Epithelial cell of esophagus (primary cell): ENCODE results near the gene FKRP.

ENCODE experiments used
- DNase-seq: peaks from one replicate; pipeline ENCODE4 v3.0.0; 2010; ENCODE audit warnings: low read depth
- H3K4me3 ChIP-seq: 2 replicates; pipeline ENCODE4 v1.5.1; 2011; ENCODE audit warnings: mild to moderate bottlenecking, low read length, control low read depth
- TF ChIP-seq, protein P1 (sequence below): IDR thresholded peaks from 2 replicates; pipeline ENCODE4 v1.5.1; 2011; ENCODE audit warnings: low read depth, mild to moderate bottlenecking, low read length, control low read depth, inconsistent platforms; ENCODE audit not compliant: insufficient read depth; ENCODE audit errors: missing control alignments

The FKRP gene

DNA sequence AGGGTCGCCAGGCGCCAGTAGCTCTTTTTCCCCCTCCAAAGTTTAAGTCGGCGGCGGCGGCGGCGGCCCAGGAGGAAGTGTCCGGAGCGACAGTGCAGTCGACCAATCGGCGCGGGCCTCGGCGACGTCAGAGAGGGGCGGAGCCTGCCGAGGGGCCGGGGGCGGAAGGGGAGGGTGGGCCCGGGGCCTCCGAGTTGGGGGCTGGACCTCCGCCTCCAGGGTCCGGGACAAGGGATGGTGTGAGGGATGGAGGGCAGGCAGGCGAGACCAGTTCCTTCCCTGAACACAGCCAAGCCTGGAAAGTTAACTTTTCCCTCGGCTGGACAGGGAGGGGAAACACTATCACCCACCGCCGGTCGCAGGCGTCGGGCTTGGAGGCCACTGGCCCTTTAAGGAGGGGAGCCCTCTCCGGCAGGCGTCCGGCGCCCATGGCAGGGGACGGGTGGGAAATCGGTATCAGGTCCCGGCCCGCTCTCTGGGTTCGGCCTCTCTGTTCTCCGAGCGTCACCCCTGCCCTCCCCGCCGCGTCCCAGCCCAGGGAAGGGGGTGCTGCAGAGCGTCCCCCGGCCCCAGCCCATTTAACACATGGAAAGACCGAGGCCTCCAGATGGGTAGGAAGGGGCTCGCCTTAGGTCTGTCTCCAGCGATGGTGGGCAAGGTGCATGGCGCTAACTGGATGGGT lies 28.7 kb upstream of the FKRP start, which contains the start of gene PRKD2:
Gene PRKD2 (minus strand): TSS at position 81 of the 682 bp plus-strand sequence. CDS start 744 bp downstream, outside the sequence.
- TF ChIP-seq, protein P1, sequence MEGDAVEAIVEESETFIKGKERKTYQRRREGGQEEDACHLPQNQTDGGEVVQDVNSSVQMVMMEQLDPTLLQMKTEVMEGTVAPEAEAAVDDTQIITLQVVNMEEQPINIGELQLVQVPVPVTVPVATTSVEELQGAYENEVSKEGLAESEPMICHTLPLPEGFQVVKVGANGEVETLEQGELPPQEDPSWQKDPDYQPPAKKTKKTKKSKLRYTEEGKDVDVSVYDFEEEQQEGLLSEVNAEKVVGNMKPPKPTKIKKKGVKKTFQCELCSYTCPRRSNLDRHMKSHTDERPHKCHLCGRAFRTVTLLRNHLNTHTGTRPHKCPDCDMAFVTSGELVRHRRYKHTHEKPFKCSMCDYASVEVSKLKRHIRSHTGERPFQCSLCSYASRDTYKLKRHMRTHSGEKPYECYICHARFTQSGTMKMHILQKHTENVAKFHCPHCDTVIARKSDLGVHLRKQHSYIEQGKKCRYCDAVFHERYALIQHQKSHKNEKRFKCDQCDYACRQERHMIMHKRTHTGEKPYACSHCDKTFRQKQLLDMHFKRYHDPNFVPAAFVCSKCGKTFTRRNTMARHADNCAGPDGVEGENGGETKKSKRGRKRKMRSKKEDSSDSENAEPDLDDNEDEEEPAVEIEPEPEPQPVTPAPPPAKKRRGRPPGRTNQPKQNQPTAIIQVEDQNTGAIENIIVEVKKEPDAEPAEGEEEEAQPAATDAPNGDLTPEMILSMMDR, result no peak
- peak; percentile 79 for DNase-seq
- H3K4me3 ChIP-seq, result peak within 1 kb of the TSS; percentile 92

DNA sequence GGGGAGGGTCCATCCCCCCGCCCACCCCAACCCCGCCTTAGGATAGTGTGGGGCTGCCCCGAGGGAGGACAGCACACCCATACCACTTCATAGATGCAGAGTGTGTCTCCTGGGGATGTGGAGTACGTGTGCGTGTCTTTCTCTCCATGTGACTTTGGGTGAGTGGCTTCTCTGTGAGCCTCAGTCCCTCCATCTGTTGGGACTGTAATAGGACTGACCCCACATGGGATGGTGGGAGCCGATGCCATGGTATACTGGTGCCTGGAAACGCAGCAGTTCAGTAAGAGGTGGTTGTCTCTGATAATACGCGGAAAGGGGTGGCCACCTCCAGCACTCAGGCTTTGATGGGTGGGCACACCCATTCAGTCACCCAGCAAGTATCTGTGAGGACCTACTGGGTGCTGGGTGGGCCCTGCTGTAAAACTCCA lies 28.1 kb upstream of the FKRP start:
- TF ChIP-seq, protein P1, result no peak
- no peak for DNase-seq
- peak overlapping the region; percentile 92 for H3K4me3 ChIP-seq

DNA sequence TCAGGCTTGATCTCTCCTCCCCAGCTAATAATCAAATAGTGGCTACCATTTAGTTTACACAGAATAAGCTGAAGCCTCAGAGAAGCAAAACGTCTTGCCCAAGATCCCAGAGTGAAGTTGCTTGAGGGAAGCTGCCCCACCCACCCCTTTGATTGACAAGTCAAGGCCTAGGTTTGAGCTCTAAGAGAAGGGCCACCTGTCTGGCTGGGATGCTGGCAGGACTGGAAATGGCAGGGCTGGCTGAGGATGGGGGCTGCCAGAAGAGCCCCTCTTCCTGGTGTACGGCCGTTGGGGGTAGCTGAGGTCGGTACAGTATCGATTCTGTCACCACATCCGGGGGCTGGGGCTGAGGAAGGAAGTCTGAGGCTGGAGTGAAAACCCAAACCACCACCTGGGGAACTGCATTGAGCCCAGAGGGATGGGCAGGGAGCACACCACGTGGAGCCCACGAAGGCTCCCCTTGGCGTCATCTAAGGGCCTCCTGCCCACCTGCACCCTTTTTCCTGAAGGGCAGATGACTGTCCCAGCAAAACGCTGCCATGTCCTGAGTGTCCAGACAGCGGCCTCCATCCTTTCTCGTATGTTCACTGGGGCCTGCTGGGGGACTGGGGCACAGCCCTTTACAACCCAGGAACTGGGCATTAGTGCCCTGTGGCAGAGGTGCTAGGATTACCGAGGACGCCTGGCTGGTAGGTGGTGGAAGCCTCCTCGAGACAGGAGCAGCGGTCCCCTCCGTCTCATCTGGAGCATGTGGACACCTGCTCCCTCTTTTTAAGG lies 27.5 kb upstream of the FKRP start:
- TF ChIP-seq, protein P1, result no peak
- DNase-seq, result peak; percentile 75
- H3K4me3 ChIP-seq, result no peak overlapping the region

- no peak overlapping the region for H3K4me3 ChIP-seq
- TF ChIP-seq, protein P1, result no peak
- DNase-seq, result no peak
These were observed 26.8 kb upstream of the FKRP start for GRCh38 chr19:46718934-46719622.

DNA sequence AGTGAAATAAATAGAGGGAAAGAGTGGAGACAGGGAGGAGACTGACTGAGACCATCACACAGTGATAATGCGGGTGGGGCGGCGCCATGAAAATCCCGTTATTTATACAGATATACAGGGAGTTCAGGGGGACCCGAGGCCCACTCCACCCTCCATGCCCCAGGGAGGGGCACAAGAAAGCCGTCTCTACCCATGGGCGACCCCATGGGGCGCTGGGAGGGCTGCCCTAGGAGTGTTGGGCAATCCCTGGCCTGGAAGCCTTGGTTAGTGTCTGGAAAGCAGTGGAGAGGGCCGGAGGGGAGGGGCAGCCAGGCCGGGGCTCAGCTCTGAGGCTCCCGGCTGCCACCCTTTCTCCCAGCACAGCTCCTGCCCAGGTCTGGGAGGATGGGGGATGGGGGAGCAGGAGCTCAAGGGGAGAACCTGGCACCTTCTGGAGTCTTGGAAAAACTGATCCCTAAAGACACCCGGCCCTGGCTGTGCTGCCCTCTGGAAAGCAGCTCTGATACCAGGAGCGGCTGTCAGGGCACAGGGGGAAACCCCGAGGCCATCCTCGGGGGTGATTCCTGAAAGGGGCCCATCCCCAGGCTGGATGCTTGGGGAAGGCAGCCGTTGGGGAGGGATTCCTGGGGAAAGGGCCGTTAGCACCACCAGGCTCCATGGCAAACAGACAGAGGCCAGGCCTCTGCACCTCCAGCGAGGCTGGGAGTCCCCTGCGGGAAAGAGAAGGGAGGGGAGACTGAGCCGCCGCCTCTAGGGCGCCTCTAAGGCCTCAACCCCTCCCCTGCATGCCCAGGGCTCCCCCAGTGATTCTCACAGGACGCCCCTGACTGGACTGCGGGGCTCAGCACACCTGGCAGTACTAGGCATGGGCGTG lies 26.0 kb upstream of the FKRP start:
- H3K4me3 ChIP-seq, result no peak overlapping the region
- TF ChIP-seq, protein P1, result no peak
- no peak for DNase-seq
